Heart left ventricle (tissue), 16 donors: ENCODE results near the gene CACNA1E. TPM values are rescaled to one million over a fixed set of nuclear protein-coding genes. Genes with fewer than 3 reads are reported as not detected.

Experiments used
- ATAC-seq, 4 donors: fragments of 200-7000 bp; cut with Tn5 transposase; one replicate each; pipeline ENCODE4 v1.9.1; 2020 to 2022; ENCODE audit warnings: moderate library complexity in 4 of 4, mild to moderate bottlenecking in 3 of 4, moderate number of reproducible peaks in 1 of 4
- DNase-seq, 5 donors: peaks; one replicate each; pipeline ENCODE4 v3.0.0-alpha.2; 2020
- H3K27ac ChIP-seq, 12 donors: fragments of 200-600 bp; sonication (generic) in 4 of 12; one replicate each; pipeline versions ENCODE4 v1.5.0 to v1.8.0; 2016 to 2022; ENCODE audit warnings: mild to moderate bottlenecking in 2 of 12
- H3K27me3 ChIP-seq, 9 donors: fragments of 200-600 bp; sonication (generic) in 2 of 9; one replicate each; pipeline versions ENCODE4 v1.5.1 to v1.8.0; 2016 to 2022; ENCODE audit warnings: mild to moderate bottlenecking in 3 of 9
- H3K36me3 ChIP-seq, 9 donors: fragments of 200-600 bp; sonication (generic) in 2 of 9; one replicate each; pipeline versions ENCODE4 v1.5.0 to v1.8.0; 2018 to 2022; ENCODE audit warnings: mild to moderate bottlenecking in 2 of 9
- H3K4me1 ChIP-seq, 12 donors: fragments of 200-600 bp; sonication (generic) in 4 of 12; one replicate each; pipeline versions ENCODE4 v1.5.0 to v1.8.0; 2016 to 2022; ENCODE audit warnings: mild to moderate bottlenecking in 3 of 12
- H3K4me3 ChIP-seq, 12 donors: fragments of 200-600 bp; sonication (generic) in 4 of 12; one replicate each; pipeline versions ENCODE4 v1.5.0 to v1.8.0; 2017 to 2022; ENCODE audit warnings: mild to moderate bottlenecking in 9 of 12, moderate library complexity in 4 of 12
- H3K9me3 ChIP-seq, 12 donors: fragments of 200-600 bp; sonication (generic) in 4 of 12; one replicate each; pipeline versions ENCODE4 v1.5.0 to v1.8.0; 2016 to 2022; ENCODE audit warnings: mild to moderate bottlenecking in 1 of 12
- POLR2A ChIP-seq, 2 donors: fragments of 450-650 bp; IDR thresholded peaks; one replicate each; pipeline ENCODE4 v1.6.1; 2017; ENCODE audit warnings: antibody characterized with exemption in 2 of 2, mild to moderate bottlenecking in 2 of 2, moderate library complexity in 2 of 2
- WGBS, 4 donors: extraction: QIAGEN DNeasy Blood & Tissue Kit in 2 of 4; methylation state at CpG; one replicate each; pipeline versions ENCODE4 v1.1.5 to v1.1.7; 2013 to 2018; 5-methylcytosine and 5-hydroxymethylcytosine counted together
- intact Hi-C, 10 donors: fragments of 100-400 bp; cut with DNase I; formaldehyde crosslinking; loops; one replicate each; pipeline versions ENCODE4 v1.11.1 to v1.14.2; 2022
- polyA plus RNA-seq, 2 donors: library from polyadenylated mRNA; stranded (reverse); fragments of 200-250 nt; gene quantifications; one replicate each; pipeline ENCODE4 v1.2.3, GENCODE V29; 2013
- total RNA-seq, 9 donors: library from RNA; depleted of rRNA in 2 of 9; stranded (reverse); fragments of >200 nt in 2 of 9; fragmentation: NEBNext Ultra II Directional in 3 of 9; extraction: Animal tissue kit (Norgen Biotek cat#: 25700) in 3 of 9; gene quantifications; one replicate each; pipeline versions ENCODE4 v1.1.0 to v1.2.4, GENCODE V29; 2016 to 2023
- TF ChIP-seq, protein P1 (sequence below), 12 donors: fragments of 200-600 bp; sonication (generic) in 4 of 12; IDR thresholded peaks; one replicate each; pipeline versions ENCODE4 v1.5.0 to v1.8.0; 2018 to 2022; ENCODE audit warnings: antibody characterized with exemption in 12 of 12, mild to moderate bottlenecking in 5 of 12
- donor health status: ischemic (EF 13 %, LVEDD 7.1; RV severe dilation, severe dysfunction).
- donor health status: healthy with polysubstance abuse.
- donor health status: DM: no; HTN: yes; CAD: no.
- donor health status: DM: no; HTN: no; CAD: no.
- donor health status: ischemic (EF 25% LVEDD 6.9; RV normal size, moderate dysfunction).
- donor health status: ischemic (EF 25% LVEDD 5.7; RV mildly dilated, moderate dysfunction).
- donor health status: healthy.
- donor health status: DM: yes; HTN: yes; CAD: no.
- donor health status: ischemic (EF 35%, LVEDD 5.7; RV mildly dilated, moderate dysfunction).
- donor health status: nonischemic (EF 11% LVEDD 7.7; RV severe dilation, severe dysfunction).
- donor health status: DM: yes; HTN: yes; CAD: no.
- donor health status: PGD.
- donor health status: ischemic (EF 29% LVEDD 5.4; RV normal size, mild dysfunction).
- donor health status: nonischemic (EF 23%, LVEDD 6.1; RV moderate dilation, normal function).

The CACNA1E gene
- total and polyA plus RNA-seq, 11 donors, result 0.02 to 1.9 (median 0.10) TPM

- no peak for TF ChIP-seq POLR2A (IDR thresholded peaks at IDR 0.05)
- TF ChIP-seq, protein P1, sequence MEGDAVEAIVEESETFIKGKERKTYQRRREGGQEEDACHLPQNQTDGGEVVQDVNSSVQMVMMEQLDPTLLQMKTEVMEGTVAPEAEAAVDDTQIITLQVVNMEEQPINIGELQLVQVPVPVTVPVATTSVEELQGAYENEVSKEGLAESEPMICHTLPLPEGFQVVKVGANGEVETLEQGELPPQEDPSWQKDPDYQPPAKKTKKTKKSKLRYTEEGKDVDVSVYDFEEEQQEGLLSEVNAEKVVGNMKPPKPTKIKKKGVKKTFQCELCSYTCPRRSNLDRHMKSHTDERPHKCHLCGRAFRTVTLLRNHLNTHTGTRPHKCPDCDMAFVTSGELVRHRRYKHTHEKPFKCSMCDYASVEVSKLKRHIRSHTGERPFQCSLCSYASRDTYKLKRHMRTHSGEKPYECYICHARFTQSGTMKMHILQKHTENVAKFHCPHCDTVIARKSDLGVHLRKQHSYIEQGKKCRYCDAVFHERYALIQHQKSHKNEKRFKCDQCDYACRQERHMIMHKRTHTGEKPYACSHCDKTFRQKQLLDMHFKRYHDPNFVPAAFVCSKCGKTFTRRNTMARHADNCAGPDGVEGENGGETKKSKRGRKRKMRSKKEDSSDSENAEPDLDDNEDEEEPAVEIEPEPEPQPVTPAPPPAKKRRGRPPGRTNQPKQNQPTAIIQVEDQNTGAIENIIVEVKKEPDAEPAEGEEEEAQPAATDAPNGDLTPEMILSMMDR (IDR thresholded peaks at IDR 0.05), result no peak
- Histone ChIP-seq H3K27ac (no peak overlapping the region), H3K36me3 (no peaks in the 10 kb centered on the region), H3K4me1 (no peaks in the 10 kb centered on the region), H3K27me3 (peaks cover 0 to 4% (median 0%) of the 10 kb centered on the region in 9 donors), H3K9me3 (no peaks in the 10 kb centered on the region), H3K4me3 (no peak overlapping the region)
- intact Hi-C loops, result no loop called here
- DNase-seq (no peak), ATAC-seq (no peak)
- 55 to 74% (median 70%) methylated on average over 5 of the region's 5 CpGs for WGBS, 4 donors
These were observed 282.2 kb downstream of the CACNA1E start for GRCh38 chr1:181765451-181766026.

DNA sequence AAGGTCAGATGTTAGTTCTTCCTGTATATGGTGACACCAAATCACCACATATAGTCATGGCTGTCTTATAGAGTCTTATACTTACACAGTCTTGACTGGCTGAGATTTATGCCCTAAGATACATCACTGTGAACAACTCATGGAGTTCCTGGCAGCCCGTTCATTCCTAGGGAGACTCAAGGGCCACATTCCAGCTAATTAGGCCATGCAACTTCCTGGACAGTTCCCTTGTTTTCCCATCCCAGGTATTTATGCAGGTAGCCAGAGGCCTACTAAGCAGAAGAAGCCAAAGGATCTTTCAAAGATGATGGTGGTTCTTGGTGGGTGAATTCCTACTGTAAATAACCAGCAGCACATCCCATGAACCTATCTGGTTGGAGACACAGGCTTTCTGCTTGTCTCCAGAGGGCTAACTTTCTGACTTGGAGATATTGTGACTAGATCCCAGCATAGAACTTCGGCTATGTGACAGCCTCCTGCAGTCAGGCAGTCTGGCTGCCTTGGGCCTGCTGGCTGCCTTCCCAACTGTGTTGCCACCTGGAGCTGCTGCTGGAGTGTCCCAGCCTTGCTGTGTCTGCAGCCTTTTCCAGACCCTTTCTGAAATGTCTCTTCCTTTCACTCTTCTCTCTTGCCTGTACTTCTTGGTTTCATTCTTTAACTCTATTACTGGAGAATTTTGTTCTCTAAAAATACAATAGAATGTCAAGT lies 283.8 kb downstream of the CACNA1E start:
- Histone ChIP-seq H3K9me3 (no peaks in the 10 kb centered on the region), H3K4me3 (no peak overlapping the region), H3K27me3 (peaks cover 0 to 4% (median 0%) of the 10 kb centered on the region in 9 donors), H3K36me3 (no peaks in the 10 kb centered on the region), H3K4me1 (no peaks in the 10 kb centered on the region), H3K27ac (no peak overlapping the region)
- TF ChIP-seq, protein P1 (IDR thresholded peaks at IDR 0.05), result no peak
- no peak for TF ChIP-seq POLR2A (IDR thresholded peaks at IDR 0.05)
- WGBS, 4 donors, result 56 to 75% (median 70%) methylated on average over 2 of the region's 2 CpGs
- ATAC-seq (no peak), DNase-seq (peak in 1 of 5 donors; percentile 32)
- intact Hi-C loops, result no loop called here

DNA sequence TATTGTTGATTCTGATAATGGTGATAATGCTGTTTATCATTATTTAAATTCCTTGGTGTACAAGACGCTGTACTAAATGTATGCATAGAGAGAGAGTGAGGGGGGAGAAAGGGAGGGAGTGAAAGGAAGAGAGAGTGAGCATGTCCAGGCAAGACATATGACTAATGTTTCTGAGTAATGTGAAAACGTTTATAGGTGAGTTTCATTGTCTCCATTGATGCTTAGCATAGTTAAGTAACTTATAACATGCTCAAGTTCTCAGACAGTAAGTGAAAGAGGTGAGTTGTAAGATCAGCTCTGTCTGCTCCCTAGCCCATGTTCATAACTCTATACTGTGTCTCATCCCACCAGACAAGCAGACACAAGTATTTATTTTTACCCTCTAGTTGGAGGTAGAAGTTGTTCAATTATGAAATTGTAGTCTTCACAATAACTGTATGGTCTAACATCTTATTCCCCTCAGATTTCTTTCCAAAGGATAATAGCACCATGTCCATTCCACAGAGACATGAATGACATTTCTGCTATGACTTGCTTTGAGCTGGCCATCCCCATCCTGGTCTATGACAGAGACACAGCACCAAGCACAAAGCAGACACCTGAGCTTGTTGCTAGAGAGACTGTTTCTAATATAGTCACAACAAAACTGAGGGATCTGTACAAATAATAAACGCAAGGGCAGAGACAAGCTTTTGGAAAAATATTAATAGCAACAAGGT lies 285.1 kb downstream of the CACNA1E start:
- no peak overlapping the region for H3K4me3 ChIP-seq
- 53 to 63% (median 58%) methylated on average over 3 of the region's 3 CpGs for WGBS, 4 donors
- intact Hi-C loops, result no loop called here

More for the DNA sequence above, 285.1 kb downstream of the CACNA1E start:
- H3K4me1 ChIP-seq, result no peaks in the 10 kb centered on the region
- ATAC-seq, result no peak
- no peaks in the 10 kb centered on the region for H3K9me3 ChIP-seq
- no peak overlapping the region for H3K27ac ChIP-seq
- TF ChIP-seq, protein P1 (IDR thresholded peaks at IDR 0.05), result no peak
- TF ChIP-seq POLR2A (IDR thresholded peaks at IDR 0.05), result no peak
- peaks cover 0 to 4% (median 0%) of the 10 kb centered on the region in 9 donors for H3K27me3 ChIP-seq
- DNase-seq, result no peak
- no peaks in the 10 kb centered on the region for H3K36me3 ChIP-seq
